Measurements from ENCODE around the gene ZNF710.

The ZNF710 gene

GRCh38 chr15:90000186-90001001 is 730 bp upstream of the ZNF710 start:
- no peak for TF ChIP-seq Cebpa-rat (IDR thresholded peaks at IDR 0.05)
- Histone ChIP-seq H3K4me2 (peak overlapping the region; percentile 91 to 99 (median 94)), H3K36me3 (peaks cover 0 to 20% (median 3%) of the 10 kb centered on the region in 11 experiments; a peak in 3 of 22 replicates), H3K4me3 (peak overlapping the region; percentile 68 to 90 (median 78)), H4K20me1 (peaks cover 4 to 25% (median 6%) of the 10 kb centered on the region in 11 experiments; a peak in 13 of 22 replicates), H3K27me3 (no peaks in the 10 kb centered on the region), H3K27ac (peak overlapping the region; percentile 92 to 99 (median 97)), H3K4me1 (peaks cover 46 to 65% (median 59%) of the 10 kb centered on the region in 10 experiments), H3K9me3 (replicated peaks in 1 of 11) (no peaks in the 10 kb centered on the region), H3K9ac (peak overlapping the region; percentile 94 to 99 (median 96))

GRCh38 chr15:90001683-90002427 is 731 bp downstream of the ZNF710 start:
- peaks cover 61 to 79% (median 74%) of the 10 kb centered on the region in 10 experiments for H3K4me1 ChIP-seq
- H3K36me3 ChIP-seq, result peaks cover 0 to 35% (median 18%) of the 10 kb centered on the region in 11 experiments; a peak in 13 of 22 replicates
- no peaks in the 10 kb centered on the region for H3K9me3 ChIP-seq (replicated peaks in 1 of 11)
- TF ChIP-seq Cebpa-rat (IDR thresholded peaks at IDR 0.05), result no peak
- peak overlapping the region; percentile 92 to 99 (median 97) for H3K27ac ChIP-seq
- peaks cover 14 to 39% (median 20%) of the 10 kb centered on the region in 11 experiments; a peak in 17 of 22 replicates for H4K20me1 ChIP-seq
- no peaks in the 10 kb centered on the region for H3K27me3 ChIP-seq
- peak overlapping the region; percentile 68 to 90 (median 78) for H3K4me3 ChIP-seq
- peak overlapping the region; percentile 94 to 99 (median 96) for H3K9ac ChIP-seq
- peak overlapping the region in 9 of 11 experiments; percentile 79 to 97 (median 92); a peak in 17 of 22 replicates for H3K4me2 ChIP-seq

- H3K36me3 ChIP-seq, result peaks cover 0 to 41% (median 23%) of the 10 kb centered on the region in 11 experiments; a peak in 13 of 22 replicates
- H4K20me1 ChIP-seq, result peaks cover 19 to 45% (median 26%) of the 10 kb centered on the region in 11 experiments; a peak in 17 of 22 replicates
- H3K4me3 ChIP-seq, result peak overlapping the region; percentile 68 to 90 (median 78)
- peak overlapping the region; percentile 94 to 99 (median 96) for H3K9ac ChIP-seq
- peaks cover 67 to 85% (median 79%) of the 10 kb centered on the region in 10 experiments for H3K4me1 ChIP-seq
- peak overlapping the region; percentile 92 to 99 (median 97) for H3K27ac ChIP-seq
- TF ChIP-seq Cebpa-rat (IDR thresholded peaks at IDR 0.05), result no peak
- H3K27me3 ChIP-seq, result no peaks in the 10 kb centered on the region
- peak overlapping the region; percentile 79 to 97 (median 94) for H3K4me2 ChIP-seq
- no peaks in the 10 kb centered on the region for H3K9me3 ChIP-seq (replicated peaks in 1 of 11)
These were observed 1.3 kb downstream of the ZNF710 start for GRCh38 chr15:90002428-90002844.

GRCh38 chr15:90003736-90004135 is 2.6 kb downstream of the ZNF710 start:
- no peak for TF ChIP-seq Cebpa-rat (IDR thresholded peaks at IDR 0.05)
- peaks cover 0 to 2% (median 0%) of the 10 kb centered on the region in 11 experiments; a peak in 1 of 22 replicates for H3K9me3 ChIP-seq (replicated peaks in 1 of 11)
- H3K36me3 ChIP-seq, result peaks cover 0 to 51% (median 28%) of the 10 kb centered on the region in 11 experiments; a peak in 13 of 22 replicates
- peak overlapping the region; percentile 79 to 97 (median 94) for H3K4me2 ChIP-seq
- H3K4me3 ChIP-seq, result peak overlapping the region in 9 of 10 experiments; percentile 68 to 90 (median 78); a peak in 15 of 20 replicates
- H3K4me1 ChIP-seq, result peaks cover 69 to 82% (median 77%) of the 10 kb centered on the region in 10 experiments
- peaks cover 21 to 53% (median 37%) of the 10 kb centered on the region in 11 experiments; a peak in 17 of 22 replicates for H4K20me1 ChIP-seq
- peak overlapping the region; percentile 36 to 99 (median 97) for H3K27ac ChIP-seq
- H3K27me3 ChIP-seq, result no peaks in the 10 kb centered on the region
- H3K9ac ChIP-seq, result peak overlapping the region; percentile 94 to 99 (median 96); a peak in 19 of 22 replicates

- peaks cover 0 to 56% (median 33%) of the 10 kb centered on the region in 11 experiments; a peak in 15 of 22 replicates for H3K36me3 ChIP-seq
- peak overlapping the region; percentile 5 to 99 (median 95); a peak in 19 of 22 replicates for H3K9ac ChIP-seq
- TF ChIP-seq Cebpa-rat (IDR thresholded peaks at IDR 0.05), result no peak
- peak overlapping the region; percentile 79 to 97 (median 94) for H3K4me2 ChIP-seq
- peaks cover 69 to 82% (median 76%) of the 10 kb centered on the region in 10 experiments for H3K4me1 ChIP-seq
- H3K27ac ChIP-seq, result peak overlapping the region; percentile 36 to 99 (median 97)
- peaks cover 0 to 7% (median 0%) of the 10 kb centered on the region in 11 experiments; a peak in 5 of 22 replicates for H3K9me3 ChIP-seq (replicated peaks in 1 of 11)
- H3K4me3 ChIP-seq, result peak overlapping the region in 6 of 10 experiments; percentile 69 to 90 (median 80); a peak in 12 of 20 replicates
- H3K27me3 ChIP-seq, result no peaks in the 10 kb centered on the region
- H4K20me1 ChIP-seq, result peaks cover 21 to 58% (median 42%) of the 10 kb centered on the region in 11 experiments; a peak in 17 of 22 replicates
These were observed 3.1 kb downstream of the ZNF710 start for GRCh38 chr15:90004252-90004651.

DNA sequence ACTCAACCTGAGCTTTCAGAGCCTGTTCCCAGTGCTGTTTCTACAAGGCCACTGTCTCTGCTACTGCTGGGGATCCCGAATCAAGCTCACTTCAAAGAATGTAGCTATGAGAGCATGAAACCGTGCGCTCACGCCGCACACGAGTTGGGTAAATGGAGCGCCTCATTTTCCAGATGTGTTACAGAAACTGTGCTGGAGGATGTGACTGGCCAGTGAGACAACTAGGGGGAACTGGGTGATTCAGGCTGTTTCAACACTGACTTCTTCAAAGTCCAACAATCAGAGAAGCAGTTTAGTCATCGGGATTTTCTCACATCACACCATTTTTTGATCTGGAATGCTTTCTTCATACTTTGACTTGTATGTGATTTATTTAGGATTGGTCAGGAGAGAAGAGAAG is 3.5 kb downstream of the ZNF710 start:
- peaks cover 0 to 11% (median under 1%) of the 10 kb centered on the region in 11 experiments; a peak in 8 of 22 replicates for H3K9me3 ChIP-seq (replicated peaks in 1 of 11)
- peaks cover 21 to 62% (median 46%) of the 10 kb centered on the region in 11 experiments; a peak in 17 of 22 replicates for H4K20me1 ChIP-seq
- peak overlapping the region; percentile 5 to 99 (median 95); a peak in 19 of 22 replicates for H3K9ac ChIP-seq
- H3K4me2 ChIP-seq, result peak overlapping the region; percentile 79 to 97 (median 94)
- peaks cover 69 to 82% (median 76%) of the 10 kb centered on the region in 10 experiments for H3K4me1 ChIP-seq
- peak in 4 of 11 experiments; percentile 7 to 38 (median 12); a peak in 2 of 22 replicates for TF ChIP-seq Cebpa-rat (IDR thresholded peaks at IDR 0.05)
- peak overlapping the region; percentile 36 to 99 (median 97) for H3K27ac ChIP-seq
- peaks cover 0 to 61% (median 37%) of the 10 kb centered on the region in 11 experiments; a peak in 16 of 22 replicates for H3K36me3 ChIP-seq
- no peaks in the 10 kb centered on the region for H3K27me3 ChIP-seq
- peak overlapping the region in 6 of 10 experiments; percentile 69 to 90 (median 80); a peak in 11 of 20 replicates for H3K4me3 ChIP-seq

DNA sequence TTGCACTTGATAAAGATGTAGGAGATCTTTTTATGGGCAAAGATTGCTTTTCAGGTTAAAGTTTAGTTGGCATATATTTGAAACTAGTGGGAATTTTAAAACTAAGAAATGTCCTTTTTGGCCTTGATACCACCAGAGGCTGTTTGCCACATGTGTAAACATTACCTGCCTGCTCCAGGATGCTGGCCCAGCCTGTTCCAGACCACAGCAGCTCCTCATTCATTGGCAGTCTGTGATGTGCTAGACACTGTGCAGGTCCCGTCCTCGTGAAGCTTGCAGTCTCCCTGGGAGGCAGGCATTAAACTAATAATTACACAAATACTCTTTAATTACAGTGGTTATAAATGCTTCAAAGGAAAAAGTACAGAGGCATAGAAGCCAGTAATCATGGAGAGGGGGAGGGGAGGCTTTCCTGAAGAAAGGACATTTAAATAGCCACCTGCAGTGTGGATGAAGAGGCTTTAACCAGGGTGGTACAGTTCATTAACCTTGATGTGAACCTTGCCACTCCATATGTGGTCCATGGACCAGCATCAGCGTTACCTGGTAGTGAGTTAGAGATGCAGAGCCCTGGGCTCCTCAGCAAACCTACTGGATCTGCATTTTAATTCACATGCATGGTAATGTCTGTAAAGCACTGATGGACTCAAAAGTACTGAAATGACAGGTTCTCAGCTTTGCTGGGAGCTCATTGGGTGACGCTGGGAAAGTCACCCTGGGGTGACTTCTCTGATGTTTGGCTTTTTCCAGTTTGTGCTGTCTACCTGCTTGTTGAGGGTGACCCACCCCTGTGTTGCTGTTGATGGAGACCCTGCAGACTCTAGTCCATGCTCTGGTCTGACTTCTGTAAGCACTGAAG is 5.3 kb downstream of the ZNF710 start:
- Histone ChIP-seq H3K4me2 (peak overlapping the region; percentile 6 to 97 (median 94); a peak in 17 of 22 replicates), H3K9me3 (replicated peaks in 1 of 11) (peaks cover 14 to 29% (median 19%) of the 10 kb centered on the region in 11 experiments), H3K27me3 (no peaks in the 10 kb centered on the region), H3K9ac (peak overlapping the region in 6 of 11 experiments; percentile 4 to 98 (median 11); a peak in 4 of 22 replicates), H4K20me1 (peaks cover 21 to 64% (median 50%) of the 10 kb centered on the region in 11 experiments; a peak in 17 of 22 replicates), H3K4me3 (peak overlapping the region in 3 of 10 experiments; percentile 74 to 90 (median 82); a peak in 4 of 20 replicates), H3K27ac (peak overlapping the region in 4 of 11 experiments; percentile 96 to 99 (median 97); a peak in 4 of 22 replicates), H3K4me1 (peaks cover 65 to 73% (median 71%) of the 10 kb centered on the region in 10 experiments), H3K36me3 (peaks cover 14 to 78% (median 55%) of the 10 kb centered on the region in 11 experiments)
- no peak for TF ChIP-seq Cebpa-rat (IDR thresholded peaks at IDR 0.05)

All from BLaER1 treated with 17β-estradiol and CSF1 and Interleukin-3, amounts not matched to agents 10 nM and 100 nM (cell line).